Measurements from ENCODE around the gene EDAR.

GRCh38 chr2:108920686-108921085 lies 68.3 kb downstream of the EDAR start:
- TF ChIP-seq, protein P1, sequence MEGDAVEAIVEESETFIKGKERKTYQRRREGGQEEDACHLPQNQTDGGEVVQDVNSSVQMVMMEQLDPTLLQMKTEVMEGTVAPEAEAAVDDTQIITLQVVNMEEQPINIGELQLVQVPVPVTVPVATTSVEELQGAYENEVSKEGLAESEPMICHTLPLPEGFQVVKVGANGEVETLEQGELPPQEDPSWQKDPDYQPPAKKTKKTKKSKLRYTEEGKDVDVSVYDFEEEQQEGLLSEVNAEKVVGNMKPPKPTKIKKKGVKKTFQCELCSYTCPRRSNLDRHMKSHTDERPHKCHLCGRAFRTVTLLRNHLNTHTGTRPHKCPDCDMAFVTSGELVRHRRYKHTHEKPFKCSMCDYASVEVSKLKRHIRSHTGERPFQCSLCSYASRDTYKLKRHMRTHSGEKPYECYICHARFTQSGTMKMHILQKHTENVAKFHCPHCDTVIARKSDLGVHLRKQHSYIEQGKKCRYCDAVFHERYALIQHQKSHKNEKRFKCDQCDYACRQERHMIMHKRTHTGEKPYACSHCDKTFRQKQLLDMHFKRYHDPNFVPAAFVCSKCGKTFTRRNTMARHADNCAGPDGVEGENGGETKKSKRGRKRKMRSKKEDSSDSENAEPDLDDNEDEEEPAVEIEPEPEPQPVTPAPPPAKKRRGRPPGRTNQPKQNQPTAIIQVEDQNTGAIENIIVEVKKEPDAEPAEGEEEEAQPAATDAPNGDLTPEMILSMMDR (IDR thresholded peaks at IDR 0.05), result no peak
- TF ChIP-seq POLR2A (IDR thresholded peaks at IDR 0.05), result no peak
